GM19328 (cell line): ENCODE measurements around the gene DOK5.

Experiments
- ATAC-seq: cut with Tn5 transposase; IDR thresholded peaks from one replicate; pipeline ENCODE4 v1.9.1; 2021; ENCODE audit warnings: mild to moderate bottlenecking, moderate library complexity; ENCODE audit not compliant: unreplicated experiment

DOK5 gene

GRCh38 chr20:54606380-54606779 lies 131.0 kb downstream of the DOK5 start:
- no peak for ATAC-seq

GRCh38 chr20:54608039-54608745 lies 132.8 kb downstream of the DOK5 start:
- no peak for ATAC-seq

- ATAC-seq, result no peak
Observed at GRCh38 chr20:54608943-54609342, 133.6 kb downstream of the DOK5 start.

GRCh38 chr20:54611708-54612412 lies 136.5 kb downstream of the DOK5 start:
- ATAC-seq, result no peak

- ATAC-seq, result no peak
Observed at GRCh38 chr20:54618412-54618811, 143.0 kb downstream of the DOK5 start.

- ATAC-seq, result no peak
Observed at GRCh38 chr20:54619181-54619580, 143.8 kb downstream of the DOK5 start.

GRCh38 chr20:54619682-54620081 lies 144.3 kb downstream of the DOK5 start:
- ATAC-seq, result no peak

- ATAC-seq, result no peak
Observed at GRCh38 chr20:54620611-54621010, 145.2 kb downstream of the DOK5 start.

- no peak for ATAC-seq
Observed at GRCh38 chr20:54622333-54623295, 147.2 kb downstream of the DOK5 start.

GRCh38 chr20:54623991-54624569 lies 148.7 kb downstream of the DOK5 start:
- ATAC-seq, result no peak

- no peak for ATAC-seq
Observed at GRCh38 chr20:54624706-54625390, 149.5 kb downstream of the DOK5 start.

GRCh38 chr20:54625497-54625896 lies 150.1 kb downstream of the DOK5 start:
- ATAC-seq, result no peak

- no peak for ATAC-seq
Observed at GRCh38 chr20:54626126-54626525, 150.7 kb downstream of the DOK5 start.

GRCh38 chr20:54629632-54630031 lies 154.2 kb downstream of the DOK5 start:
- ATAC-seq, result no peak

GRCh38 chr20:54630582-54630981 lies 155.2 kb downstream of the DOK5 start:
- no peak for ATAC-seq

- no peak for ATAC-seq
Observed at GRCh38 chr20:54631059-54631458, 155.7 kb downstream of the DOK5 start.

GRCh38 chr20:54633374-54634355 lies 158.3 kb downstream of the DOK5 start:
- peak; percentile 99 for ATAC-seq

- no peak for ATAC-seq
Observed at GRCh38 chr20:54636575-54636974, 161.2 kb downstream of the DOK5 start.

GRCh38 chr20:54639941-54640340 lies 164.5 kb downstream of the DOK5 start:
- no peak for ATAC-seq
